ENCODE data around the gene GID8.

GID8 gene

DNA sequence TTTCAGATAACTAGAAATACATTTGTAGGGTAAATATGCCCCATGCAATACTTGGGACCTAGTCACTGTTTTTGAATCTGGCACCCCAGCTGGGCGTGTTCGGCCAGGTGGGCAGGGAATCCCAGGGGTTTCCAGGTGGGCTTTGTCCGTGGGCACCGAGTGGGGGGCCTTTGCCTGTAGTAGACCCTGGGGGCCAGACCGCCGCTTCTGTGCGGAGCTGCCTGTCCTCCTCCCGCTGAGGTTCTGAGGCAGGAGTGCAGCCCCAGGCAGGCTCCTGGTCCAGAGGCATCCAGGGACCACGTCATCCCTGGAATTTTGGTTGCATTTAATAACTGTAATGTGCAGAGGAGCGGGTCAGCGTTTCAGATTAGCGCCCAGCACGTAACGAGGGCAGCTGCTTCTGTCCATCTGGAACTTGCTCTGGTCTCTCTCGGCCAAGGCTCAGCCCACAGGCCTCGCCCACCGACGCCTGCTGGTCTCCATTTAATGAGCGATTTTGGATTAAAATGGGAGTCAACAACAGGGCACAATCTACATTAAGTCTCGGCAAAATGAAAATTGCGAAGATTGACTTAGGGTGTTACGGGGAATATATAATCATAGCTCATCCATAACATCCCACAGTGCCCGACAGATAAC lies 56.0 kb downstream of the GID8 start:
- Histone ChIP-seq H3K9me2 (replicated peaks; ENCODE audit: control insufficient read depth, low read length) (no peaks in the 10 kb centered on the region), H4K20me1 (ENCODE audit: control insufficient read depth, insufficient read depth, low read depth, low read length) (no peaks in the 10 kb centered on the region), H3K9me3 (ENCODE audit: control insufficient read depth, insufficient read depth, low read length) (no peaks in the 10 kb centered on the region), H3K4me2 (ENCODE audit: low read length) (no peak overlapping the region), H3K79me2 (ENCODE audit: control insufficient read depth, low read length) (no peaks in the 10 kb centered on the region), H3K27me3 (ENCODE audit: control insufficient read depth, low read length) (peaks cover 12% of the 10 kb centered on the region), H3K36me3 (ENCODE audit: control insufficient read depth, low read length) (no peaks in the 10 kb centered on the region), H3F3A (ENCODE audit: control insufficient read depth, insufficient read depth) (no peaks in the 10 kb centered on the region), H3K4me3 (ENCODE audit: low read length) (no peak overlapping the region), H3K4me1 (ENCODE audit: control insufficient read depth, low read length) (no peaks in the 10 kb centered on the region), H3K27ac (ENCODE audit: low read depth, low read length) (no peak overlapping the region)
- TF ChIP-seq, protein P1, sequence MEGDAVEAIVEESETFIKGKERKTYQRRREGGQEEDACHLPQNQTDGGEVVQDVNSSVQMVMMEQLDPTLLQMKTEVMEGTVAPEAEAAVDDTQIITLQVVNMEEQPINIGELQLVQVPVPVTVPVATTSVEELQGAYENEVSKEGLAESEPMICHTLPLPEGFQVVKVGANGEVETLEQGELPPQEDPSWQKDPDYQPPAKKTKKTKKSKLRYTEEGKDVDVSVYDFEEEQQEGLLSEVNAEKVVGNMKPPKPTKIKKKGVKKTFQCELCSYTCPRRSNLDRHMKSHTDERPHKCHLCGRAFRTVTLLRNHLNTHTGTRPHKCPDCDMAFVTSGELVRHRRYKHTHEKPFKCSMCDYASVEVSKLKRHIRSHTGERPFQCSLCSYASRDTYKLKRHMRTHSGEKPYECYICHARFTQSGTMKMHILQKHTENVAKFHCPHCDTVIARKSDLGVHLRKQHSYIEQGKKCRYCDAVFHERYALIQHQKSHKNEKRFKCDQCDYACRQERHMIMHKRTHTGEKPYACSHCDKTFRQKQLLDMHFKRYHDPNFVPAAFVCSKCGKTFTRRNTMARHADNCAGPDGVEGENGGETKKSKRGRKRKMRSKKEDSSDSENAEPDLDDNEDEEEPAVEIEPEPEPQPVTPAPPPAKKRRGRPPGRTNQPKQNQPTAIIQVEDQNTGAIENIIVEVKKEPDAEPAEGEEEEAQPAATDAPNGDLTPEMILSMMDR (IDR thresholded peaks at IDR 0.05; ENCODE audit: low read depth, low read length, poor library complexity, severe bottlenecking) = no peak

DNA sequence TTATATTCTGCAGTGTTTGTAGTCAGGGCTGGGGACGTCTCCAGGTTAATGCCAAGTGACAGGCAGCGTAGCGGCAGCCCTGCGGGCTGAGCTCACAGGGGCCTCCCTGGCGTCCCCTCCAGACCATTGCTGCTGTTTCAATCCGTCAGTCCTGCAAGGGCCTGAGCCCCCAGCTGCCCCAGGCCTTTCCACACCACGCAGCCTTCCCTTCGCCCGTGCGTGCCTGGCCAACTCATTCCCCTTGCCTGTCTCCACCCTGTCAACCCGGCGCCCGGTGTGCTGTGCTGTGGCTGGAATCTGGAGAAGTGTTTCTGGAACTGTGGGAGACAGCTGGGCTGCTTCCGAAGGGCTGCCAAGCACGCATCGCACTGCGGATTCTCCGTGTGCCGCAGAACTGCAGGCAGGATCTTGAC lies 56.9 kb downstream of the GID8 start:
- H3K36me3 ChIP-seq (ENCODE audit: control insufficient read depth, low read length) = no peaks in the 10 kb centered on the region
- H3K79me2 ChIP-seq (ENCODE audit: control insufficient read depth, low read length) = no peaks in the 10 kb centered on the region
- no peak overlapping the region for H3K4me3 ChIP-seq (ENCODE audit: low read length)
- H3K27ac ChIP-seq (ENCODE audit: low read depth, low read length) = no peak overlapping the region
- no peaks in the 10 kb centered on the region for H3K9me2 ChIP-seq (replicated peaks; ENCODE audit: control insufficient read depth, low read length)
- H3K27me3 ChIP-seq (ENCODE audit: control insufficient read depth, low read length) = peaks cover 19% of the 10 kb centered on the region
- H4K20me1 ChIP-seq (ENCODE audit: control insufficient read depth, insufficient read depth, low read depth, low read length) = no peaks in the 10 kb centered on the region
- H3K4me2 ChIP-seq (ENCODE audit: low read length) = no peak overlapping the region
- H3K4me1 ChIP-seq (ENCODE audit: control insufficient read depth, low read length) = no peaks in the 10 kb centered on the region
- no peak for TF ChIP-seq EZH2phosphoT487 (IDR thresholded peaks at IDR 0.05; ENCODE audit: borderline replicate concordance, low read length)
- TF ChIP-seq, protein P1 (IDR thresholded peaks at IDR 0.05; ENCODE audit: low read depth, low read length, poor library complexity, severe bottlenecking) = no peak
- H3F3A ChIP-seq (ENCODE audit: control insufficient read depth, insufficient read depth) = no peaks in the 10 kb centered on the region
- no peaks in the 10 kb centered on the region for H3K9me3 ChIP-seq (ENCODE audit: control insufficient read depth, insufficient read depth, low read length)

DNA sequence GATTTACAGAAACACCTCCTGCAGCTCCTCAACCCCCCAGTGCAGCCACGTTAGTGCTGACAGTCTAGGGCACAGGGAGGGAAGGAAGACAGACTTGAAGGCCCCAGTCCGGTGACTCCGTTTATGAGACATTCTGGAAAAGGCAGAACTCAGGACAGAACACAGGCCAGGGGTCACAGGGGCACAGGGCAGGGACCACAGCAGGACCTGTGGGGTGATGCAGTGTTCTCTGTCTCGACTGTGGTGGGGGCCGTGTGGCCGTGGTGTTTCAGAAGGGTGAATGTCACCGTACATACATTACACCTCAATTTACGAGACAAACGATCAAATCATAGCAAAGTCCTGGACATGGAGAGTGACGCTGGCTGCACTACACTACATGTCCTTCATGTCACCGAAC lies 57.5 kb downstream of the GID8 start:
- H3K79me2 ChIP-seq (ENCODE audit: control insufficient read depth, low read length) = no peaks in the 10 kb centered on the region
- H3K36me3 ChIP-seq (ENCODE audit: control insufficient read depth, low read length) = no peaks in the 10 kb centered on the region
- H4K20me1 ChIP-seq (ENCODE audit: control insufficient read depth, insufficient read depth, low read depth, low read length) = no peaks in the 10 kb centered on the region
- H3K4me3 ChIP-seq (ENCODE audit: low read length) = no peak overlapping the region
- no peaks in the 10 kb centered on the region for H3F3A ChIP-seq (ENCODE audit: control insufficient read depth, insufficient read depth)
- TF ChIP-seq EZH2phosphoT487 (IDR thresholded peaks at IDR 0.05; ENCODE audit: borderline replicate concordance, low read length) = no peak
- TF ChIP-seq, protein P1 (IDR thresholded peaks at IDR 0.05; ENCODE audit: low read depth, low read length, poor library complexity, severe bottlenecking) = no peak
- no peak overlapping the region for H3K4me2 ChIP-seq (ENCODE audit: low read length)
- H3K9me2 ChIP-seq (replicated peaks; ENCODE audit: control insufficient read depth, low read length) = no peaks in the 10 kb centered on the region
- no peaks in the 10 kb centered on the region for H3K4me1 ChIP-seq (ENCODE audit: control insufficient read depth, low read length)
- no peak overlapping the region for H3K27ac ChIP-seq (ENCODE audit: low read depth, low read length)
- H3K9me3 ChIP-seq (ENCODE audit: control insufficient read depth, insufficient read depth, low read length) = no peaks in the 10 kb centered on the region
- peaks cover 19% of the 10 kb centered on the region for H3K27me3 ChIP-seq (ENCODE audit: control insufficient read depth, low read length)
